Mucosa of descending colon (tissue), 3 donors: ENCODE data around the gene KLK13. TPM values are rescaled to one million over a fixed set of nuclear protein-coding genes. Genes with fewer than 3 reads are reported as not detected.

Source experiments
- ATAC-seq: fragments of 200-7000 bp; cut with Tn5 transposase; one replicate; pipeline ENCODE4 v1.9.1; 2020; ENCODE audit warnings: mild to moderate bottlenecking, moderate library complexity
- DNase-seq, 3 donors: peaks; one replicate each; pipeline ENCODE4 v3.0.0-alpha.2; 2020
- H3K36me3 ChIP-seq: fragments of 200-600 bp; one replicate; pipeline ENCODE4 v1.8.0; 2021; ENCODE audit warnings: low read depth, mild to moderate bottlenecking
- H3K4me1 ChIP-seq: fragments of 200-600 bp; one replicate; pipeline ENCODE4 v1.8.0; 2021; ENCODE audit warnings: low read depth, mild to moderate bottlenecking
- H3K4me3 ChIP-seq: fragments of 200-600 bp; one replicate; pipeline ENCODE4 v1.8.0; 2021; ENCODE audit warnings: mild to moderate bottlenecking
- H3K9me3 ChIP-seq: fragments of 200-600 bp; one replicate; pipeline ENCODE4 v1.8.0; 2021; ENCODE audit warnings: mild to moderate bottlenecking
- CTCF ChIP-seq: fragments of 200-600 bp; IDR thresholded peaks from one replicate; pipeline ENCODE4 v1.8.0; 2022; ENCODE audit warnings: antibody characterized with exemption, mild to moderate bottlenecking
- intact Hi-C, 2 donors: fragments of 100-400 bp; cut with DNase I in 1 of 2; cut with micrococcal nuclease in 1 of 2; formaldehyde crosslinking; loops; one replicate each; pipeline versions ENCODE4 v1.11.0 to v1.11.1; 2022; cut with DNase I, micrococcal nuclease
- total RNA-seq, 3 donors: library from RNA; stranded (reverse); fragmentation: NEBNext Ultra II Directional in 2 of 3; extraction: Animal tissue kit (Norgen Biotek cat#: 25700) in 2 of 3; gene quantifications; one replicate each; pipeline versions ENCODE4 v1.2.1 to v1.2.4, GENCODE V29; 2021 to 2023
- donor health status: DM: no; HTN: no; CAD: no; lungs with moderate emphysema.
- donor health status: DM: no; HTN: no; CAD: no.
- donor health status: DM: no; HTN: yes; CAD: no.

KLK13 gene
- total RNA-seq, 3 donors from 2014 or later: 0.22 to 2.7 (median 0.84) TPM

DNA sequence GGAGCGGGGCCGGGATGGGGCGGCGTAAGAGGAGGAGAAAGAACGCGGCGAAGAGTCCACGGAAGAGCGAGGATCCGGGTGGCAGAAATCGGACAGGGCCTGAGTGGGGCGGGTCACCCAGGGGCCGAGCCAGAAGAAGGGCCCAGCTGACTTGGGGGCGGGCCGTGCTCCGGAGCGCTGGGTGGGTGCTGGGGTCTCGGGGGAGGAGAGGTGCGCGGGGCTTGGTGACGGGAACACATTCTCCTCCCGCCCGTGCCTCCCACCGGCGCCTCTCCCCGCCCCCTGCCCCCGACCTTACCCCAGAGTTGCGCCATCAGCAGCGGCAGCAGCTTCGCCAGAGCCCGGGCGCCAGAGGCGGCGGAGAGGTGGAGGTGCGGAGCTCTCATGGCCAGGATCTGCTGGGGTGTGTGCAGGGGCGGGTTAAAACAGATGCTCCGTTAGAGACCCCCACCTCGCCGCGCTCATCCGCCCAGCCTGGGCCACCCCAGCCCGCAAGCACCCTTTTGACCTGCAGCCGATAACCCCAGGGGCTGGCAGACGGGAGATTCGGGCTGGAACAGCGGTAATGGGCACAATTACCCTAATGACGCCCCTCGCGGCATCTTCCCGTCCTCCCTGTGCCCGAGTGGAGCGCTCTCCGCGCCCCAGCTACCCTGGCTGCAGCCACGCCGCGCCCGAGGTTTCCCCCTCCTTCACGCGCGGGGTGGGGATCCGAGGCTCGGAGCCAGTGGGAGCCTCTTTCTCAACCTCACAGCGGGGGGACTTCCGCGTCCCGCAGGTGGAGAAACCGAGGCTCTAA lies 45.9 kb downstream of the KLK13 start:
- Histone ChIP-seq H3K4me1 (peaks cover 4% of the 10 kb centered on the region), H3K9me3 (no peaks in the 10 kb centered on the region), H3K36me3 (no peaks in the 10 kb centered on the region), H3K4me3 (no peak overlapping the region)
- TF ChIP-seq CTCF: no peak
- intact Hi-C loops: no loop called here
- DNase-seq (no peak), ATAC-seq (no peak)

- H3K36me3 ChIP-seq: no peaks in the 10 kb centered on the region
- H3K4me3 ChIP-seq: no peak overlapping the region
- intact Hi-C loops: no loop called here
Observed at GRCh38 chr19:51016798-51017683, 47.9 kb downstream of the KLK13 start.

DNA sequence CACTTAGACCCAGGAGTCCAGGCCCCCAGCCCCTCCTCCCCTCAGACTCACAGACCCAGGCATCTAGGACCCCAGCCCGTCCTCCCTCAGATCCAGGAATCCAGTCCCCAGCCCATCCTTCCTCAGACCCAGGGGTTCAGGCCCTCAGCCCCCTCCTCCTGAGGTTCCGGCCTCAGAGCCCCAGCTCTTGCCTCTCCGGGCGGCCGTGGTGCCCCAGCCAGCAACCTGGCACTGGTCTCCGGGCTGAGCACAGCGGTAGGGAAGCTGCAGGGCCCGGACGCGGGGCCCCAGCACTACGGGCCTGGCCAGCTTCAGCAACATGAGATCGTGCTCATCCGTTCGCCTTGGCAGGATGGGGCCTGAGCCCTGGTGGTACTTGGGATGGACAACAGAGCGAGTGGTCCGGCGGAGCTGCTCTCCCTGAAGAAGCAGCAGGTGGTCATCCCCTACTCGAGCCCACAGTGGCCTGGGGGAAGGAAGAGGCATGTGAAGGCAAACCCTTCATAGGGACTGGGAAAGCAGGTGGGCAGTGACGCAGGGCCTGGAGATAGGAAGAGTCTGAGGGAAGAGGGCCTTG lies 49.1 kb downstream of the KLK13 start:
- H3K4me3 ChIP-seq: no peak overlapping the region
- intact Hi-C loops: no loop called here
- no peak for TF ChIP-seq CTCF

More at GRCh38 chr19:51016798-51017683, 47.9 kb downstream of the KLK13 start:
- Histone ChIP-seq H3K4me1 (peaks cover 4% of the 10 kb centered on the region), H3K9me3 (no peaks in the 10 kb centered on the region)
- ATAC-seq (peak; percentile 78), DNase-seq (peak; percentile 56 to 69 (median 64))
- peak; percentile 32 for TF ChIP-seq CTCF

GRCh38 chr19:51014242-51014641 lies 50.6 kb downstream of the KLK13 start:
- TF ChIP-seq CTCF: no peak
- Histone ChIP-seq H3K9me3 (no peaks in the 10 kb centered on the region), H3K4me3 (no peak overlapping the region), H3K36me3 (no peaks in the 10 kb centered on the region), H3K4me1 (peaks cover 3% of the 10 kb centered on the region)
- no peak for ATAC-seq
- DNase-seq: no peak
- intact Hi-C loops: no loop called here

More for the DNA sequence above, 49.1 kb downstream of the KLK13 start:
- peaks cover 4% of the 10 kb centered on the region for H3K4me1 ChIP-seq
- H3K36me3 ChIP-seq: no peaks in the 10 kb centered on the region
- no peaks in the 10 kb centered on the region for H3K9me3 ChIP-seq
- DNase-seq (no peak), ATAC-seq (no peak)

DNA sequence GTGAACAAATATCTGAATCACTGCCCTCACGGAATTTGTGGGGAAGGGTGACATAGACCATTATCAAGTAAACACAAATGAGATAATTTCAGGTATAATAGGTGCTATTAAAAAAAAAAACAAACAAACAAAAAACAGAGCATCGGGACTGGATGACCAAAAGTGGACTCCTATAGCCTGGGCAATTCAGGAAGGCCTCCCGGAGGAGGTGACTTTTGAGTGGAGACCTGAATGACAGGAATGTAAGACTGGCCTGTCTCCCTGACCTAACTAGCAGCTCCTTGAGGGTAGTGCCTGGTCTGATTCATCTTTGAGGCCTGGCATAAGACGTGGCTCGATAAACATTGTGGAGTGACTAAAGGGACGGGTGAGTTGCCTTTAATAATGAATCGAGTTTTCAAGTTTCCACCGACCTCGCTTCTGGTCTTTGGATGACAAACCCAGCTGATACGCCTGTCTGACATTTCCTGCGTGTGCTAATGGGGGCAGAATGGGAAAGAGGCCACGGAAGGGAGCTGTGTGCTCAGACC lies 52.2 kb downstream of the KLK13 start:
- Histone ChIP-seq H3K4me1 (no peaks in the 10 kb centered on the region), H3K36me3 (no peaks in the 10 kb centered on the region), H3K9me3 (no peaks in the 10 kb centered on the region), H3K4me3 (no peak overlapping the region)
- no peak for TF ChIP-seq CTCF
- intact Hi-C loops: no loop called here
- DNase-seq (no peak), ATAC-seq (no peak)
